ENCODE data around the gene SBF2. TPM values are rescaled to one million over a fixed set of nuclear protein-coding genes. Genes with fewer than 3 reads are reported as not detected.

The SBF2 gene
- total and polyA plus RNA-seq, 9 of the 15 experiments (the other 6 are each of a cell fraction or from before 2014, with no cell fraction given): 0.80 to 9.5 (median 5.0) TPM

GRCh38 chr11:10307400-10308200, 13.6 kb upstream of the SBF2 start (continued):
- TF ChIP-seq ZBTB43 (CRISPR knock-in tag; IDR thresholded peaks at IDR 0.05): no peak
- TF ChIP-seq GABPB1 (CRISPR knock-in tag; IDR thresholded peaks at IDR 0.05): peak; percentile 53; the same call in 1 of the 2 replicates
- no peak for TF ChIP-seq MTF1 (CRISPR knock-in tag; IDR thresholded peaks at IDR 0.05; ENCODE audit: borderline replicate concordance)
- TF ChIP-seq KDM2B (CRISPR knock-in tag; IDR thresholded peaks at IDR 0.05): no peak; the same call in none of the 2 replicates
- TF ChIP-seq, protein P1, sequence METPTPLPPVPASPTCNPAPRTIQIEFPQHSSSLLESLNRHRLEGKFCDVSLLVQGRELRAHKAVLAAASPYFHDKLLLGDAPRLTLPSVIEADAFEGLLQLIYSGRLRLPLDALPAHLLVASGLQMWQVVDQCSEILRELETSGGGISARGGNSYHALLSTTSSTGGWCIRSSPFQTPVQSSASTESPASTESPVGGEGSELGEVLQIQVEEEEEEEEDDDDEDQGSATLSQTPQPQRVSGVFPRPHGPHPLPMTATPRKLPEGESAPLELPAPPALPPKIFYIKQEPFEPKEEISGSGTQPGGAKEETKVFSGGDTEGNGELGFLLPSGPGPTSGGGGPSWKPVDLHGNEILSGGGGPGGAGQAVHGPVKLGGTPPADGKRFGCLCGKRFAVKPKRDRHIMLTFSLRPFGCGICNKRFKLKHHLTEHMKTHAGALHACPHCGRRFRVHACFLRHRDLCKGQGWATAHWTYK (CRISPR knock-in tag; IDR thresholded peaks at IDR 0.05): no peak
- TF ChIP-seq ZNF584 (CRISPR knock-in tag; IDR thresholded peaks at IDR 0.05; ENCODE audit: low read depth): no peak
- TF ChIP-seq SNRNP70 (optimal IDR thresholded peaks at IDR 0.05; ENCODE audit: low read depth, low read length): no peak
- TF ChIP-seq, protein P2, sequence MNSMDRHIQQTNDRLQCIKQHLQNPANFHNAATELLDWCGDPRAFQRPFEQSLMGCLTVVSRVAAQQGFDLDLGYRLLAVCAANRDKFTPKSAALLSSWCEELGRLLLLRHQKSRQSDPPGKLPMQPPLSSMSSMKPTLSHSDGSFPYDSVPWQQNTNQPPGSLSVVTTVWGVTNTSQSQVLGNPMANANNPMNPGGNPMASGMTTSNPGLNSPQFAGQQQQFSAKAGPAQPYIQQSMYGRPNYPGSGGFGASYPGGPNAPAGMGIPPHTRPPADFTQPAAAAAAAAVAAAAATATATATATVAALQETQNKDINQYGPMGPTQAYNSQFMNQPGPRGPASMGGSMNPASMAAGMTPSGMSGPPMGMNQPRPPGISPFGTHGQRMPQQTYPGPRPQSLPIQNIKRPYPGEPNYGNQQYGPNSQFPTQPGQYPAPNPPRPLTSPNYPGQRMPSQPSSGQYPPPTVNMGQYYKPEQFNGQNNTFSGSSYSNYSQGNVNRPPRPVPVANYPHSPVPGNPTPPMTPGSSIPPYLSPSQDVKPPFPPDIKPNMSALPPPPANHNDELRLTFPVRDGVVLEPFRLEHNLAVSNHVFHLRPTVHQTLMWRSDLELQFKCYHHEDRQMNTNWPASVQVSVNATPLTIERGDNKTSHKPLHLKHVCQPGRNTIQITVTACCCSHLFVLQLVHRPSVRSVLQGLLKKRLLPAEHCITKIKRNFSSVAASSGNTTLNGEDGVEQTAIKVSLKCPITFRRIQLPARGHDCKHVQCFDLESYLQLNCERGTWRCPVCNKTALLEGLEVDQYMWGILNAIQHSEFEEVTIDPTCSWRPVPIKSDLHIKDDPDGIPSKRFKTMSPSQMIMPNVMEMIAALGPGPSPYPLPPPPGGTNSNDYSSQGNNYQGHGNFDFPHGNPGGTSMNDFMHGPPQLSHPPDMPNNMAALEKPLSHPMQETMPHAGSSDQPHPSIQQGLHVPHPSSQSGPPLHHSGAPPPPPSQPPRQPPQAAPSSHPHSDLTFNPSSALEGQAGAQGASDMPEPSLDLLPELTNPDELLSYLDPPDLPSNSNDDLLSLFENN (IDR thresholded peaks at IDR 0.05; ENCODE audit: low read depth in 2 of 2, low read length in 2 of 2): no peak
- TF ChIP-seq GABPB2 (CRISPR knock-in tag; conservative IDR thresholded peaks at IDR 0.05): no peak
- peak in 1 of 2 experiments; percentile 54 for TF ChIP-seq AFF1 (IDR thresholded peaks at IDR 0.05; ENCODE audit: low read depth in 1 of 2, partially characterized antibody in 2 of 2)
- TF ChIP-seq GTF2E2 (tag; IDR thresholded peaks at IDR 0.05): no peak
- peak; percentile 47; the same call in 1 of the 2 replicates for TF ChIP-seq ZFX (CRISPR knock-in tag; IDR thresholded peaks at IDR 0.05)
- no peak; the same call in 1 of the 2 replicates for TF ChIP-seq CBFA2T2 (conservative IDR thresholded peaks at IDR 0.05)
- TF ChIP-seq, protein P3, sequence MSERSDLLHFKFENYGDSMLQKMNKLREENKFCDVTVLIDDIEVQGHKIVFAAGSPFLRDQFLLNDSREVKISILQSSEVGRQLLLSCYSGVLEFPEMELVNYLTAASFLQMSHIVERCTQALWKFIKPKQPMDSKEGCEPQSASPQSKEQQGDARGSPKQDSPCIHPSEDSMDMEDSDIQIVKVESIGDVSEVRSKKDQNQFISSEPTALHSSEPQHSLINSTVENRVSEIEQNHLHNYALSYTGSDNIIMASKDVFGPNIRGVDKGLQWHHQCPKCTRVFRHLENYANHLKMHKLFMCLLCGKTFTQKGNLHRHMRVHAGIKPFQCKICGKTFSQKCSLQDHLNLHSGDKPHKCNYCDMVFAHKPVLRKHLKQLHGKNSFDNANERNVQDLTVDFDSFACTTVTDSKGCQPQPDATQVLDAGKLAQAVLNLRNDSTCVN (CRISPR knock-in tag; IDR thresholded peaks at IDR 0.05): no peak
- peak; percentile 38 for TF ChIP-seq DACH1 (IDR thresholded peaks at IDR 0.05; ENCODE audit: partially characterized antibody)
